ENCODE measurements around the gene HDAC8. TPM values are rescaled to one million over a fixed set of nuclear protein-coding genes. Genes with fewer than 3 reads are reported as not detected.

HDAC8 gene
- total RNA-seq, 1 experiment from 2014 or later = 16.7 TPM

- Histone ChIP-seq H3K27me3 (ENCODE audit: control insufficient read depth, insufficient read depth, low read length) (peaks cover 50% of the 10 kb centered on the region), H3K36me3 (replicated peaks; ENCODE audit: control insufficient read depth, insufficient read depth, low read length) (no peaks in the 10 kb centered on the region), H3K4me3 (ENCODE audit: insufficient read depth, low read depth, low read length) (no peak overlapping the region)
- DNase-seq = no peak
Observed at GRCh38 chrX:72301781-72302180, 270.9 kb downstream of the HDAC8 start.

- no peak for DNase-seq
- Histone ChIP-seq H3K36me3 (replicated peaks; ENCODE audit: control insufficient read depth, insufficient read depth, low read length) (no peaks in the 10 kb centered on the region), H3K4me3 (ENCODE audit: insufficient read depth, low read depth, low read length) (no peak overlapping the region), H3K27me3 (ENCODE audit: control insufficient read depth, insufficient read depth, low read length) (peaks cover 35% of the 10 kb centered on the region)
Observed at GRCh38 chrX:72299891-72300630, 272.6 kb downstream of the HDAC8 start.

- Histone ChIP-seq H3K4me3 (ENCODE audit: insufficient read depth, low read depth, low read length) (no peak overlapping the region), H3K36me3 (replicated peaks; ENCODE audit: control insufficient read depth, insufficient read depth, low read length) (no peaks in the 10 kb centered on the region), H3K27me3 (ENCODE audit: control insufficient read depth, insufficient read depth, low read length) (peaks cover 15% of the 10 kb centered on the region)
- peak; percentile 74 for DNase-seq
Observed at GRCh38 chrX:72297953-72298730, 274.5 kb downstream of the HDAC8 start.

GRCh38 chrX:72296991-72297390, 275.7 kb downstream of the HDAC8 start:
- DNase-seq = no peak
- peaks cover 4% of the 10 kb centered on the region for H3K27me3 ChIP-seq (ENCODE audit: control insufficient read depth, insufficient read depth, low read length)
- H3K36me3 ChIP-seq (replicated peaks; ENCODE audit: control insufficient read depth, insufficient read depth, low read length) = no peaks in the 10 kb centered on the region
- no peak overlapping the region for H3K4me3 ChIP-seq (ENCODE audit: insufficient read depth, low read depth, low read length)

DNA sequence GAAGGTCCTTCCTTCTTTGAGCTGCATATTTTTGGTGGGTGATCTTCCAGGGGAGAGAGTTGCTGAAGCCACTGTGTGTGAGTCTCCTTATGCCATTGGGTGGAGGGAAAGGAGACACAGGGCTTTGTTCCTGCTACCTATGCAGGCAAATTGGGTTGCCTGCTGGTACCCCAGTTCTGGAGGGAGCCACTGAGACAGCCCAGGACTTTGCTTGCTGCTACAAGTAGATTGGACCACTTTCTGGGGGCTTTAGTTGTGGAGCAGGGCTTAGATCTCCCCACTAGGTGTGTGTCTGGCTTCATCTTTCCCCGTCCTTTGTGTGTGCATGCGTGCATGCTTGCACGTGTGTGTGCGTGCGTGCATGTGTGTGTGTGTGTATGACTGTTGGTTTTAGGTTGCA, 276.9 kb downstream of the HDAC8 start:
- Histone ChIP-seq H3K27me3 (ENCODE audit: control insufficient read depth, insufficient read depth, low read length) (no peaks in the 10 kb centered on the region; the same call in 1 of the 2 replicates), H3K4me3 (ENCODE audit: insufficient read depth, low read depth, low read length) (no peak overlapping the region), H3K36me3 (replicated peaks; ENCODE audit: control insufficient read depth, insufficient read depth, low read length) (no peaks in the 10 kb centered on the region)
- no peak for DNase-seq

DNA sequence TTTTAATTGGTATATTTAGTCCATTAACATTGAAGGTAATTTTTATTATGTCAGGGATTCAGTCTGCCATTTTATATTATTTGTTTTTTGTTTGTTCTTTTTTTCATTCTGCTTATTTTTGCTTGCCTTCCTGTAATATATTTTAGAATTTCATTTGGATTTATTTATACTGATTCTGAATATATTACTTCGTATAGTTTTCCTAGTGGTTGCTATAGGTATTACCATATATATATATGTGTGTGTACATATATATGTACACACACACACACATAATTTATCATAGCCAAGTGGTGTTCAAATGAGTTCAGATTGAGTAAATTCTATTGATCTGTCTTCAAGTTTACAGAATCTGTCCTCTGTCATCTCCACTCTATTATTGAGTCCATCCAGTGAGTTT, 278.1 kb downstream of the HDAC8 start:
- no peaks in the 10 kb centered on the region for H3K36me3 ChIP-seq (replicated peaks; ENCODE audit: control insufficient read depth, insufficient read depth, low read length)
- H3K4me3 ChIP-seq (ENCODE audit: insufficient read depth, low read depth, low read length) = no peak overlapping the region
- H3K27me3 ChIP-seq (ENCODE audit: control insufficient read depth, insufficient read depth, low read length) = no peaks in the 10 kb centered on the region; the same call in 1 of the 2 replicates
- DNase-seq = no peak

DNA sequence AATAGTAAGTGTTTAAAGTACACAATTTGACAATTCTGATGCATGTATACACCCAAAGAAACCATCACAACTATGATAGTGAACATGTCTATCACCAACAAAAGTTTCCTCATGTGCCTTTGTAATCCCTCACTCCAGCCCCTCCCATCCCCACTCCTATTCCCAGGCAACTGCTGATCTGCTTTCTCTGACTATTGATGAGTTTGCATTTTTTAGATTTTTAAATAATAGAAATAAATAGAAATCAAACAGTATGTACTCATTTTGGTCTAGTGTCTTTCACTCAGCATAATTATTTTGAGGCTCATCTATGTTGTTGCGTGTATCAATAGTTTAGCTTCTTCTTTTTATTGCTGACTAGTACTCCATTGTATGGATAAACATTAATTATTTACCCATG, 290.3 kb downstream of the HDAC8 start:
- Histone ChIP-seq H3K4me3 (ENCODE audit: insufficient read depth, low read depth, low read length) (no peak overlapping the region), H3K36me3 (replicated peaks; ENCODE audit: control insufficient read depth, insufficient read depth, low read length) (no peaks in the 10 kb centered on the region), H3K27me3 (ENCODE audit: control insufficient read depth, insufficient read depth, low read length) (no peaks in the 10 kb centered on the region)
- no peak for DNase-seq

DNA sequence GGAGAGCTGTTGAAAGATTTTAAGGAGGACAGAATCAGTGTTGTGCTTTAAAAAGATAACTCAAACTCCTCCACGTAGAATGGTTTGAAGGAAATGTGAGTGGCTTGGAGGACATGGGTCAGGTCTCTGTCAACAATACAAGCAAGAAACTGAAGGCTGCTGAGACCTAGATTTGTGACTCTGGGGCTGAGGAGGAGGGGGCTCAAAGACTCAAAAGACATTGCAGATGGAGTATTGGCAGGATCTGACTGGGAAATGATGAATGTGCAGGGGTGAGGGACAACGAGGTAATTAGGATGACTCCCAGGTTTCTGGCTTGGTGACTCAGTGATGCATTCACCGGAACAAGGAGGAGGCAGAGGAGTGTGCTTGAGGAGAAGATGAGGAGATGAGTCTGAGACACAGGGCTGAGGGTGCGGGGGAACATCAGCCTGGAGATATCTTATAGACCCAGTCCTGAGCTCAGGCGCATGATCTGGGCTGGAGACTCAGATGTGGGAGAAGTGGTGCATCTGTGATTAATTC, 292.3 kb downstream of the HDAC8 start:
- DNase-seq = no peak
- Histone ChIP-seq H3K4me3 (ENCODE audit: insufficient read depth, low read depth, low read length) (no peak overlapping the region), H3K36me3 (replicated peaks; ENCODE audit: control insufficient read depth, insufficient read depth, low read length) (peaks cover 5% of the 10 kb centered on the region), H3K27me3 (ENCODE audit: control insufficient read depth, insufficient read depth, low read length) (no peaks in the 10 kb centered on the region; the same call in 1 of the 2 replicates)

Other genes starting within 250 kb of the HDAC8 start
- gene PHKA1, start 141.5 kb upstream of the HDAC8 start, total RNA-seq (2014; rRNA removed; shearing (Covaris generic)) = 7.1 and 10.5 TPM in 2 replicates
- gene DMRTC1B, start 204.0 kb upstream of the HDAC8 start, total RNA-seq (2014; rRNA removed; shearing (Covaris generic)) = not detected in 2 replicates
- not detected in 2 replicates for gene FAM236B, start 209.8 kb upstream of the HDAC8 start, total RNA-seq (2014; rRNA removed; shearing (Covaris generic))
- not detected in 2 replicates for gene FAM236D, start 235.4 kb upstream of the HDAC8 start, total RNA-seq (2014; rRNA removed; shearing (Covaris generic))